ENCODE data around the gene F13B. TPM values are rescaled to one million over a fixed set of nuclear protein-coding genes. Genes with fewer than 3 reads are reported as not detected.

Gene F13B
- total and polyA plus RNA-seq, 2 donors (not counting 3 experiments of a cell fraction or from before 2014, with no cell fraction given) = not detected

DNA sequence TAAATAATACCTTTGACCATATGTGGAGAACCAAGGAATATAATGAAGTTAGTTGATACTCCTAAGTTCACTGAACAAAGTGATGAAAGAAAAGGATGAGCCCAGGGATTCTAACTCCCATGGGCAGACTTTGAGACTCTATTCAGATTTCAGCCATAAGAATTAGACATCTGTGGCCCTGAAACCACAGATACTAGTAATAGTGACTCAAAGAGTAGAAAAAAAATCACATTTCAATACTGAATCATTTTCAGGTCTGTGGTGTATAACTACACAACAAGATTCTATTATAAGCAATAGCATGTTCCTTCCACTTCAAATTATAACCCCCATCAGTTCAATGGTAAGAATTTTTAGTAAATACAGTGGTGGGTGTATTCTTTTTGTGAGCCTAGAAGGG lies 16.4 kb upstream of the F13B start:
- Histone ChIP-seq H4K20me1 (replicated peaks; ENCODE audit: control insufficient read depth, extremely low read depth, insufficient read depth, low read length) (no peaks in the 10 kb centered on the region), H2AFZ (ENCODE audit: low read depth, low read length) (no peak overlapping the region), H3K27me3 (ENCODE audit: control insufficient read depth in 2 of 2, insufficient read depth in 2 of 2, low read length in 2 of 2) (no peaks in the 10 kb centered on the region), H3K9ac (replicated peaks; ENCODE audit: extremely low read depth, insufficient read depth, low read length) (no peak overlapping the region), H3K4me3 (replicated peaks in 1 of 3; ENCODE audit: insufficient read depth in 1 of 3, low read depth in 1 of 3, low read length in 3 of 3) (no peak overlapping the region), H3K36me3 (ENCODE audit: control insufficient read depth in 2 of 2, extremely low read depth in 1 of 2, insufficient read depth in 2 of 2, low read length in 2 of 2) (peaks cover 5 to 30% of the 10 kb centered on the region in 2 experiments), H3K4me1 (ENCODE audit: control insufficient read depth, extremely low read depth, insufficient read depth, low read length) (no peaks in the 10 kb centered on the region), H3K27ac (ENCODE audit: insufficient read depth, low read depth, low read length) (no peak overlapping the region), H3K9me3 (replicated peaks; ENCODE audit: control insufficient read depth, insufficient read depth, low read length) (peaks cover 2% of the 10 kb centered on the region), H3K9me1 (replicated peaks; ENCODE audit: control insufficient read depth, extremely low read depth, insufficient read depth, low read length) (no peaks in the 10 kb centered on the region), H3K4me2 (ENCODE audit: insufficient read depth, low read length) (no peak overlapping the region), H3K79me2 (ENCODE audit: control insufficient read depth, insufficient read depth, low read length) (no peaks in the 10 kb centered on the region)
- BruUV-seq (replicated peaks) = no TSS peak
- dilution Hi-C loops (cut with MboI; ENCODE audit: extremely low pct_ligation_motif_present, low sequenced_read_pairs) (no loop called here), intact Hi-C loops (cut with micrococcal nuclease) (no loop called here)
- POLR2A ChIA-PET = no interaction called here
- no peak for TF ChIP-seq MYC (IDR thresholded peaks at IDR 0.05; ENCODE audit: low read depth, low read length)
- TF ChIP-seq, protein P1, sequence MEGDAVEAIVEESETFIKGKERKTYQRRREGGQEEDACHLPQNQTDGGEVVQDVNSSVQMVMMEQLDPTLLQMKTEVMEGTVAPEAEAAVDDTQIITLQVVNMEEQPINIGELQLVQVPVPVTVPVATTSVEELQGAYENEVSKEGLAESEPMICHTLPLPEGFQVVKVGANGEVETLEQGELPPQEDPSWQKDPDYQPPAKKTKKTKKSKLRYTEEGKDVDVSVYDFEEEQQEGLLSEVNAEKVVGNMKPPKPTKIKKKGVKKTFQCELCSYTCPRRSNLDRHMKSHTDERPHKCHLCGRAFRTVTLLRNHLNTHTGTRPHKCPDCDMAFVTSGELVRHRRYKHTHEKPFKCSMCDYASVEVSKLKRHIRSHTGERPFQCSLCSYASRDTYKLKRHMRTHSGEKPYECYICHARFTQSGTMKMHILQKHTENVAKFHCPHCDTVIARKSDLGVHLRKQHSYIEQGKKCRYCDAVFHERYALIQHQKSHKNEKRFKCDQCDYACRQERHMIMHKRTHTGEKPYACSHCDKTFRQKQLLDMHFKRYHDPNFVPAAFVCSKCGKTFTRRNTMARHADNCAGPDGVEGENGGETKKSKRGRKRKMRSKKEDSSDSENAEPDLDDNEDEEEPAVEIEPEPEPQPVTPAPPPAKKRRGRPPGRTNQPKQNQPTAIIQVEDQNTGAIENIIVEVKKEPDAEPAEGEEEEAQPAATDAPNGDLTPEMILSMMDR (IDR thresholded peaks at IDR 0.05; ENCODE audit: extremely low read depth in 1 of 2, insufficient read depth in 1 of 2, low read depth in 1 of 2, low read length in 2 of 2) = no peak
- TF ChIP-seq, protein P2, sequence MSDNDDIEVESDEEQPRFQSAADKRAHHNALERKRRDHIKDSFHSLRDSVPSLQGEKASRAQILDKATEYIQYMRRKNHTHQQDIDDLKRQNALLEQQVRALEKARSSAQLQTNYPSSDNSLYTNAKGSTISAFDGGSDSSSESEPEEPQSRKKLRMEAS (IDR thresholded peaks at IDR 0.05; ENCODE audit: insufficient read depth, insufficient read length) = no peak
- TF ChIP-seq POLR2AphosphoS5 (IDR thresholded peaks at IDR 0.05; ENCODE audit: insufficient read depth, low read depth, low read length) = no peak
- TF ChIP-seq POLR2A (IDR thresholded peaks at IDR 0.05; ENCODE audit: low read depth, low read length) = no peak
- no peak for TF ChIP-seq EZH2 (IDR thresholded peaks at IDR 0.05; ENCODE audit: borderline replicate concordance, low read depth, low read length, severe bottlenecking)
- no peak for FAIRE-seq
- CTCF ChIA-PET = no interaction called here
- DNase-seq (ENCODE audit: low read depth, low spot score) = no peak
